ENCODE measurements around the gene PSMD8. TPM values are rescaled to one million over a fixed set of nuclear protein-coding genes. Genes with fewer than 3 reads are reported as not detected.

The PSMD8 gene
- total and polyA plus RNA-seq, 2 of the 8 experiments (the other 6 are each of a cell fraction or from before 2014, with no cell fraction given), result 170 to 486 TPM

- no peak overlapping the region for H4K8ac ChIP-seq (ENCODE audit: extremely low read depth, insufficient read depth, low read length)
- POLR2A ChIA-PET (ENCODE audit: partially characterized antibody), result interaction anchor here (0.5 to 3.0 kb wide), 8 partner anchors 8 to 150 kb away, joined by 3 to 12 read pairs (median 5); partner anchors contain the start of gene PSMD8
- CTCF ChIA-PET (ENCODE audit: partially characterized antibody), result interaction anchor here (0.6 to 3.2 kb wide), 13 partner anchors 9 to 394 kb away, joined by 3 to 37 read pairs (median 4); partner anchors contain the start of genes CATSPERG and PSMD8
- TF ChIP-seq EP300 (IDR thresholded peaks at IDR 0.05; ENCODE audit: borderline replicate concordance in 1 of 2, low read depth in 2 of 2, low read length in 2 of 2), result no peak
- no peak for TF ChIP-seq YY1 (IDR thresholded peaks at IDR 0.05; ENCODE audit: low read depth, low read length)
- TF ChIP-seq NANOG (IDR thresholded peaks at IDR 0.05; ENCODE audit: insufficient read depth, low read depth, low read length, poor library complexity, severe bottlenecking), result no peak
- no peak for TF ChIP-seq NRF1 (IDR thresholded peaks at IDR 0.05; ENCODE audit: low read depth, low read length)
- no peak for TF ChIP-seq TBP (IDR thresholded peaks at IDR 0.05; ENCODE audit: low read depth, low read length)
- TF ChIP-seq BRCA1 (IDR thresholded peaks at IDR 0.05; ENCODE audit: low read depth, low read length), result no peak
- TF ChIP-seq EZH2 (IDR thresholded peaks at IDR 0.05; ENCODE audit: low read depth, low read length, severe bottlenecking), result no peak
- TF ChIP-seq BCL11A (IDR thresholded peaks at IDR 0.05; ENCODE audit: low read depth in 2 of 2, low read length in 2 of 2), result no peak
- TF ChIP-seq E2F6 (IDR thresholded peaks at IDR 0.05), result no peak
- no peak for TF ChIP-seq SP2 (IDR thresholded peaks at IDR 0.05; ENCODE audit: low read length)
- no peak for TF ChIP-seq BACH1 (IDR thresholded peaks at IDR 0.05; ENCODE audit: low read length)
- no peak for TF ChIP-seq SP1 (IDR thresholded peaks at IDR 0.05; ENCODE audit: low read depth, low read length)
- no peak for TF ChIP-seq SAP30 (IDR thresholded peaks at IDR 0.05; ENCODE audit: insufficient read depth, insufficient replicate concordance, low read length)
Measured at GRCh38 chr19:38383743-38384142, 9.4 kb downstream of the PSMD8 start.

More at GRCh38 chr19:38383743-38384142, 9.4 kb downstream of the PSMD8 start:
- Histone ChIP-seq H2AFZ (ENCODE audit: low read length) (no peak overlapping the region), H2AK5ac (ENCODE audit: low read depth, low read length) (no peak overlapping the region), H3K18ac (ENCODE audit: extremely low read depth, low read length) (no peak overlapping the region), H3K4me3 (ENCODE audit: extremely low read depth in 1 of 4, insufficient read depth in 2 of 4, low read depth in 3 of 4, low read length in 4 of 4) (no peak overlapping the region), H3K9me3 (ENCODE audit: insufficient read depth in 2 of 2, low read depth in 1 of 2, low read length in 1 of 2) (no peaks in the 10 kb centered on the region), H2BK15ac (ENCODE audit: low read length) (no peak overlapping the region), H2BK120ac (replicated peaks; ENCODE audit: low read depth, low read length) (no peak overlapping the region), H3K4ac (replicated peaks; ENCODE audit: insufficient read length, low read depth, low read length) (no peak overlapping the region), H3K79me2 (ENCODE audit: control insufficient read depth in 1 of 2, insufficient read depth in 2 of 2, low read length in 2 of 2) (no peaks in the 10 kb centered on the region), H3K27me3 (replicated peaks in 1 of 4; ENCODE audit: control insufficient read depth in 3 of 4, extremely low read depth in 1 of 4, insufficient read depth in 3 of 4, low read length in 3 of 4) (no peaks in the 10 kb centered on the region), H3K23ac (ENCODE audit: insufficient read length) (no peak overlapping the region), H2BK5ac (ENCODE audit: low read depth, low read length) (no peak overlapping the region), H3K9ac (replicated peaks in 1 of 4; ENCODE audit: extremely low read depth in 1 of 4, low read depth in 3 of 4, low read length in 3 of 4) (no peak overlapping the region), H4K20me1 (replicated peaks in 1 of 2; ENCODE audit: control insufficient read depth in 1 of 2, insufficient read depth in 2 of 2, low read length in 2 of 2) (peaks cover 3 to 19% of the 10 kb centered on the region in 2 experiments), H3K23me2 (ENCODE audit: low read depth, low read length) (peaks cover 7% of the 10 kb centered on the region), H4K5ac (ENCODE audit: insufficient read length, low read depth, low read length) (no peak overlapping the region), H3K27ac (ENCODE audit: low read depth, low read length) (no peak overlapping the region), H3K4me2 (ENCODE audit: insufficient read depth in 1 of 2, low read depth in 2 of 2, low read length in 2 of 2) (no peak overlapping the region), H3K79me1 (ENCODE audit: low read depth, low read length) (no peaks in the 10 kb centered on the region), H2BK20ac (ENCODE audit: low read length) (no peak overlapping the region), H3K14ac (ENCODE audit: insufficient read length) (no peak overlapping the region), H3K56ac (replicated peaks; ENCODE audit: insufficient read length, low read depth, low read length) (no peak overlapping the region), H2BK12ac (ENCODE audit: low read depth, low read length) (no peak overlapping the region), H4K91ac (replicated peaks; ENCODE audit: insufficient read length, low read length) (no peak overlapping the region), H3K4me1 (replicated peaks in 1 of 4; ENCODE audit: control insufficient read depth in 3 of 4, insufficient read depth in 4 of 4, low read length in 3 of 4) (peaks cover 3 to 16% (median 6%) of the 10 kb centered on the region in 4 experiments; a peak in 6 of 7 replicates), H3K36me3 (ENCODE audit: control insufficient read depth in 2 of 4, insufficient read depth in 4 of 4, low read length in 3 of 4) (peaks cover 14 to 26% (median 23%) of the 10 kb centered on the region in 4 experiments; a peak in 7 of 8 replicates)
- DNase-seq (ENCODE audit: low read depth in 1 of 2, low spot score in 2 of 2) (no peak), FAIRE-seq (no peak)
- WGBS, 2 experiments (ENCODE audit: extremely low coverage in 1 of 2, insufficient coverage in 1 of 2, insufficient read length in 1 of 2, insufficient replicate concordance in 2 of 2, low coverage in 1 of 2, low lambda C conversion rate in 2 of 2, missing lambda C conversion rate in 1 of 2), result 91% methylated on average over 2 of the region's 2 CpGs; no CpG with 5 or more reads in 1 of the 2 experiments

Measured in H1 (cell line).